GM12878 (cell line): Measurements from ENCODE around the gene PELI2. TPM values are rescaled to one million over a fixed set of nuclear protein-coding genes. Genes with fewer than 3 reads are reported as not detected.

Source experiments
- ATAC-seq: fragments of 200-7000 bp; cut with Tn5 transposase; 3 replicates; pipeline ENCODE4 v1.9.1; 2020; ENCODE audit warnings: mild to moderate bottlenecking, moderate library complexity
- BruUV-seq: library from RNA; stranded (reverse); fragments of 400-500 nt; replicated peaks from 2 replicates; lab custom pipeline; 2021; lab: Mats Ljungman, UMichigan
- CTCF ChIA-PET: fragments of 300-600 bp; sonication (Branson Sonifier 250); formaldehyde crosslinking; extraction: SDS; loops from one replicate; lab custom pipeline; 2021; ENCODE audit warnings: inconsistent platforms; lab: Yijun Ruan, JAX
- POLR2A ChIA-PET: fragments of 350-600 bp; formaldehyde crosslinking; extraction: SDS; loops from one replicate; lab custom pipeline; 2021; ENCODE audit warnings: inconsistent platforms; lab: Charles Lee
- RAD21 ChIA-PET: fragments of 300-600 bp; sonication (Branson Sonifier 250); formaldehyde crosslinking; loops from one replicate; lab custom pipeline; 2023; ENCODE audit warnings: antibody characterized with exemption; ENCODE audit not compliant: unreplicated experiment; lab: Charles Lee
- SMC1A ChIA-PET: fragments of 300-600 bp; sonication (Branson Sonifier 250); formaldehyde crosslinking; loops from one replicate; lab custom pipeline; 2023; ENCODE audit not compliant: unreplicated experiment, uncharacterized antibody; lab: Charles Lee
- DNase-seq: peaks from one replicate; pipeline ENCODE4 v3.0.0-alpha.2; 2011; ENCODE audit warnings: low read depth, low spot score
- FAIRE-seq: peaks from 3 replicates; lab custom pipeline; 2011; peaks lifted over from hg19 to GRCh38; lab: Jason Lieb, UNC
- H2AFZ ChIP-seq: 2 replicates; pipeline ENCODE4 v1.6.0; 2011; ENCODE audit warnings: low read depth, low read length, control low read depth; ENCODE audit not compliant: control insufficient read depth
- H3K27ac ChIP-seq: 2 replicates; pipeline ENCODE4 v1.5.1; 2011; ENCODE audit warnings: control low read depth; ENCODE audit not compliant: control insufficient read depth, insufficient read depth
- H3K27me3 ChIP-seq, 2 experiments: replicated peaks in 1 of 2; 2 replicates each; pipeline versions ENCODE4 v1.6.0 to v1.6.1; 2011; ENCODE audit warnings: low read length in 1 of 2; ENCODE audit not compliant: control insufficient read depth in 2 of 2, insufficient read depth in 2 of 2
- H3K36me3 ChIP-seq, 2 experiments: 2 replicates each; pipeline ENCODE4 v1.5.1; 2011; ENCODE audit warnings: low read length in 1 of 2; ENCODE audit not compliant: control insufficient read depth in 2 of 2, insufficient read depth in 2 of 2
- H3K4me1 ChIP-seq: 2 replicates; pipeline ENCODE4 v1.6.1; 2011; ENCODE audit warnings: mild to moderate bottlenecking, low read length, moderate library complexity, mixed read lengths; ENCODE audit not compliant: control insufficient read depth, insufficient read depth
- H3K4me2 ChIP-seq: 2 replicates; pipeline ENCODE4 v1.6.0; 2011; ENCODE audit warnings: control low read depth; ENCODE audit not compliant: control insufficient read depth, insufficient read depth
- H3K4me3 ChIP-seq: fragments of 200-600 bp; sonication (generic); 2 replicates; pipeline ENCODE4 v1.5.1; 2016
- H3K79me2 ChIP-seq: 2 replicates; pipeline ENCODE4 v1.6.0; 2011; ENCODE audit warnings: low read length; ENCODE audit not compliant: control insufficient read depth, insufficient read depth
- H3K9ac ChIP-seq: 2 replicates; pipeline ENCODE4 v1.8.0; 2011; ENCODE audit warnings: low read length, control low read depth, mixed read lengths; ENCODE audit not compliant: control insufficient read depth, insufficient read depth
- H3K9me3 ChIP-seq: replicated peaks from 3 replicates; pipeline ENCODE4 v1.5.1; 2011; ENCODE audit warnings: mild to moderate bottlenecking, low read length; ENCODE audit not compliant: control insufficient read depth, insufficient read depth
- H4K20me1 ChIP-seq: 2 replicates; pipeline ENCODE4 v1.6.0; 2011; ENCODE audit not compliant: control insufficient read depth, insufficient read depth
- BCL11A ChIP-seq: IDR thresholded peaks from 2 replicates; pipeline ENCODE4 v1.6.1; 2011; ENCODE audit warnings: low read depth, low read length
- CBX5 ChIP-seq: sonication (generic); IDR thresholded peaks from 2 replicates; pipeline ENCODE4 v1.6.1; 2016; ENCODE audit warnings: low read depth, moderate library complexity, mild to moderate bottlenecking, inconsistent platforms
- CHD1 ChIP-seq: IDR thresholded peaks from 2 replicates; pipeline ENCODE4 v1.6.1; 2012; ENCODE audit warnings: low read depth, low read length, improper control_type of control experiment
- EP300 ChIP-seq, 2 experiments: fragments of 150-350 bp in 1 of 2; IDR thresholded peaks; 2 replicates each; pipeline ENCODE4 v1.6.1; 2011 to 2012; ENCODE audit warnings: low read depth in 2 of 2, low read length in 2 of 2, borderline replicate concordance in 1 of 2, improper control_type of control experiment in 1 of 2, inconsistent platforms in 1 of 2; ENCODE audit not compliant: control insufficient read depth in 1 of 2
- ETV6 ChIP-seq, 2 experiments: fragments of 450-650 bp in 1 of 2; IDR thresholded peaks in 1 of 2; conservative IDR thresholded peaks in 1 of 2; 2 replicates each; pipeline ENCODE4 v1.6.1; 2014; ENCODE audit warnings: antibody characterized with exemption in 1 of 2, borderline replicate concordance in 1 of 2, low read depth in 1 of 2, mild to moderate bottlenecking in 1 of 2, moderate library complexity in 1 of 2
- FOXM1 ChIP-seq: IDR thresholded peaks from 2 replicates; pipeline ENCODE4 v1.6.1; 2012; ENCODE audit warnings: low read depth, mild to moderate bottlenecking, inconsistent platforms, low read length, moderate library complexity
- HDGF ChIP-seq: fragments of 450-650 bp; IDR thresholded peaks from 2 replicates; pipeline ENCODE4 v1.6.1; 2016; ENCODE audit warnings: antibody characterized with exemption
- MTA2 ChIP-seq: fragments of 450-650 bp; IDR thresholded peaks from 2 replicates; pipeline ENCODE4 v1.6.1; 2016; ENCODE audit warnings: low read depth, mild to moderate bottlenecking, moderate library complexity
- MYC ChIP-seq: IDR thresholded peaks from 2 replicates; pipeline ENCODE4 v1.6.1; 2011; ENCODE audit warnings: mild to moderate bottlenecking, low read length, moderate library complexity, inconsistent platforms; ENCODE audit not compliant: insufficient read depth, insufficient replicate concordance, insufficient read length, severe bottlenecking
- PAX5 ChIP-seq: IDR thresholded peaks from 2 replicates; pipeline ENCODE4 v1.6.1; 2011; ENCODE audit warnings: low read depth, low read length, borderline replicate concordance
- RELB ChIP-seq: fragments of 450-650 bp; IDR thresholded peaks from 2 replicates; pipeline ENCODE4 v1.6.1; 2017; ENCODE audit warnings: low read depth, mild to moderate bottlenecking, moderate library complexity
- RFX5 ChIP-seq: IDR thresholded peaks from 2 replicates; pipeline ENCODE4 v1.6.1; 2011; ENCODE audit warnings: low read depth, low read length, improper control_type of control experiment
- SIN3A ChIP-seq: IDR thresholded peaks from 2 replicates; pipeline ENCODE4 v1.6.1; 2012; ENCODE audit warnings: low read depth, low read length, improper control_type of control experiment
- ZNF592 ChIP-seq: fragments of 450-650 bp; IDR thresholded peaks from 2 replicates; pipeline ENCODE4 v1.6.1; 2017; ENCODE audit warnings: mild to moderate bottlenecking, moderate library complexity
- WGBS: methylation state at CpG from one replicate; pipeline ENCODE4 v1.1.6; 2016; ENCODE audit warnings: low lambda C conversion rate; ENCODE audit not compliant: insufficient replicate concordance, insufficient coverage; ENCODE audit errors: missing lambda C conversion rate; 5-methylcytosine and 5-hydroxymethylcytosine counted together
- in situ Hi-C: fragments of 300-500 bp; cut with MboI; formaldehyde crosslinking; loops from 9 replicates; pipeline ENCODE4 v1.14.3; 2018; ENCODE audit warnings: mixed read lengths
- intact Hi-C: fragments of 100-400 bp; cut with micrococcal nuclease; formaldehyde crosslinking; loops from one replicate; pipeline ENCODE4 v1.14.2; 2022; ENCODE audit not compliant: unreplicated experiment
- polyA plus RNA-seq, 11 experiments: library from polyadenylated mRNA; depleted of rRNA in 4 of 11; unstranded in 6 of 11; stranded (reverse) in 5 of 11; fragments of >200 nt; fragmentation: Nextera tagmentation in 4 of 11; fragmentation: Illumina TruSeq in 1 of 11; extraction: Ambion mirVana in 4 of 11; extraction: Trizol in 1 of 11; gene quantifications; 1 replicate in 1 of 11; 2 replicates in 10 of 11; pipeline versions ENCODE4 v1.2.1 to v1.2.3, GENCODE V29; 2011 to 2016; ENCODE audit warnings: inconsistent platforms in 2 of 11, missing spikeins in 2 of 11, low read depth in 1 of 11
- total RNA-seq, 4 experiments: library from RNA; depleted of rRNA in 3 of 4; stranded (reverse); fragments of >200 nt in 3 of 4; fragmentation: Illumina TruSeq in 1 of 4; extraction: Trizol in 1 of 4; gene quantifications; 2 replicates each; pipeline versions ENCODE4 v1.2.1 to v1.2.3, GENCODE V29; 2013 to 2021
- TF ChIP-seq, protein P1 (sequence below): IDR thresholded peaks from 2 replicates; pipeline ENCODE4 v1.6.1; 2012; ENCODE audit warnings: low read length, inconsistent platforms

Gene PELI2
- total and polyA plus RNA-seq, 10 of the 15 experiments (the other 5 are each of a cell fraction or from before 2014, with no cell fraction given): under 0.01 to 0.10 (median 0.01) TPM; not detected in 3

- ChIA-PET CTCF (interaction anchor here (2.5 kb wide), 1 partner anchor 9 kb away, joined by 9 read pairs; no protein-coding TSS in a partner anchor), POLR2A (no interaction called here), SMC1A (interaction anchor here (0.7 kb wide), 1 partner anchor 280 kb away, joined by 3 read pairs; no protein-coding TSS in a partner anchor), RAD21 (interaction anchor here (1.0 kb wide), 1 partner anchor 367 kb away, joined by 3 read pairs; no protein-coding TSS in a partner anchor)
- Histone ChIP-seq H3K4me1 (no peaks in the 10 kb centered on the region), H3K4me2 (no peak overlapping the region), H3K27me3 (no peaks in the 10 kb centered on the region), H4K20me1 (no peaks in the 10 kb centered on the region), H2AFZ (no peak overlapping the region), H3K79me2 (no peaks in the 10 kb centered on the region), H3K4me3 (no peak overlapping the region), H3K27ac (no peak overlapping the region), H3K9ac (no peak overlapping the region), H3K9me3 (no peaks in the 10 kb centered on the region), H3K36me3 (no peaks in the 10 kb centered on the region)
- in situ Hi-C loops (no loop called here), intact Hi-C loops (no loop called here)
- FAIRE-seq (no peak), ATAC-seq (no peak), DNase-seq (no peak)
- 22% methylated on average over 7 of the region's 7 CpGs for WGBS
- TF ChIP-seq PAX5 (no peak), MYC (no peak), RFX5 (no peak), FOXM1 (no peak), BCL11A (no peak), HDGF (no peak), SIN3A (no peak), ZNF592 (no peak), MTA2 (no peak), ETV6 (conservative IDR thresholded peaks at IDR 0.05 in 1 of 2, IDR thresholded peaks at IDR 0.05 in 1 of 2; ENCODE audit: borderline replicate concordance in 1 of 2, low read depth in 1 of 2) (no peak), RELB (no peak), CBX5 (no peak), CHD1 (no peak), EP300 (IDR thresholded peaks at IDR 0.05; ENCODE audit: borderline replicate concordance in 1 of 2, control insufficient read depth in 1 of 2, low read depth in 2 of 2, low read length in 2 of 2) (no peak)
- TF ChIP-seq, protein P1, sequence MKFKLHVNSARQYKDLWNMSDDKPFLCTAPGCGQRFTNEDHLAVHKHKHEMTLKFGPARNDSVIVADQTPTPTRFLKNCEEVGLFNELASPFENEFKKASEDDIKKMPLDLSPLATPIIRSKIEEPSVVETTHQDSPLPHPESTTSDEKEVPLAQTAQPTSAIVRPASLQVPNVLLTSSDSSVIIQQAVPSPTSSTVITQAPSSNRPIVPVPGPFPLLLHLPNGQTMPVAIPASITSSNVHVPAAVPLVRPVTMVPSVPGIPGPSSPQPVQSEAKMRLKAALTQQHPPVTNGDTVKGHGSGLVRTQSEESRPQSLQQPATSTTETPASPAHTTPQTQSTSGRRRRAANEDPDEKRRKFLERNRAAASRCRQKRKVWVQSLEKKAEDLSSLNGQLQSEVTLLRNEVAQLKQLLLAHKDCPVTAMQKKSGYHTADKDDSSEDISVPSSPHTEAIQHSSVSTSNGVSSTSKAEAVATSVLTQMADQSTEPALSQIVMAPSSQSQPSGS: no peak
- no TSS peak for BruUV-seq
These were observed 19.0 kb upstream of the PELI2 start for GRCh38 chr14:56099081-56099797.
